ENCODE data around the gene DHODH. TPM values are rescaled to one million over a fixed set of nuclear protein-coding genes. Genes with fewer than 3 reads are reported as not detected.

DHODH gene
- total and polyA plus RNA-seq, 2 of the 8 experiments (the other 6 are each of a cell fraction or from before 2014, with no cell fraction given), result 9.1 to 19.4 TPM

DNA sequence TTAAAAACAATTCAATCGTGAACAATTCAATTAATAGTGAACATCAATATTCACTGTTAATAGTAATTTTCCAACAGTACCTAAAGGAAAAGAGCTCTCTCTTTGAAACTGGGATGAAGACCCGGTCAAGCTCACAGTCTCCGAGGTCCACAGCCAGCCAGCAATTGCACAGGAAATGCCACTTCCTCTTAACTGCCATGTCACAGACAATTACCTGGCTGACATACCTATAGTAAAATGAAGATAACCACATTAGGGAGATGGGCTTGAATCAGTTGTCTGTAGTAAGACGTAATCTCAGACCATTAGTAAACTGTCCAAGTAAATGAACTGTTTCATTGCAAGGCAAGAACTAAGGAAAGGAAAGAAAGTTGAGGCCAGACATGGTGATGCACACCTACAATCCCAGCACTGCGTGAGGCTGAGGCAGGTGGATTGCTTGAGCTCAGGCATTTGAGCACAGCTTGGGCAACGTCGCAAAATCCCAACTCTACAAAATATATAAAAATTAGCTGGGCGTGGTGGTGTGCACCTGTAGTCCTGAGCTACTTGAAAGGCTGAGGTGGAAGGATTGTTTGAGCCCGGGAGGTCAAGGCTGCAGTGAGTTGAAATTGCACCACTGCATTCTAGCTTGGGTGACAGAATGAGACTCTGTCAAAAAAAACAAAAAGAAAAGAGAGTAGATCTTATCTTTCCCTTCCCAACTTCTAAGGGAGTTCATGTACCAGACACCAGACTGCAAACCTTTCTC, 45.2 kb upstream of the DHODH start:
- no peak overlapping the region for H3K4ac ChIP-seq (replicated peaks; ENCODE audit: insufficient read length, low read depth, low read length)
- H3K4me1 ChIP-seq (replicated peaks in 1 of 4; ENCODE audit: control insufficient read depth in 3 of 4, insufficient read depth in 4 of 4, low read length in 3 of 4), result no peaks in the 10 kb centered on the region; a peak in 1 of 7 replicates
- no peak overlapping the region for H3K27ac ChIP-seq (ENCODE audit: low read depth, low read length)
- H3K14ac ChIP-seq (ENCODE audit: insufficient read length), result no peak overlapping the region
- no peak overlapping the region for H3K56ac ChIP-seq (replicated peaks; ENCODE audit: insufficient read length, low read depth, low read length)
- no peak overlapping the region for H3K4me2 ChIP-seq (ENCODE audit: insufficient read depth in 1 of 2, low read depth in 2 of 2, low read length in 2 of 2)
- H3K79me2 ChIP-seq (ENCODE audit: control insufficient read depth in 1 of 2, insufficient read depth in 2 of 2, low read length in 2 of 2), result no peaks in the 10 kb centered on the region
- no peak overlapping the region for H2AFZ ChIP-seq (ENCODE audit: low read length)
- no peak overlapping the region for H2BK120ac ChIP-seq (replicated peaks; ENCODE audit: low read depth, low read length)
- H3K9ac ChIP-seq (replicated peaks in 1 of 4; ENCODE audit: extremely low read depth in 1 of 4, low read depth in 3 of 4, low read length in 3 of 4), result no peak overlapping the region
- FAIRE-seq (no peak), DNase-seq (ENCODE audit: low read depth in 1 of 2, low spot score in 2 of 2) (no peak)
- H4K91ac ChIP-seq (replicated peaks; ENCODE audit: insufficient read length, low read length), result no peak overlapping the region
- no peak overlapping the region for H3K4me3 ChIP-seq (ENCODE audit: extremely low read depth in 1 of 4, insufficient read depth in 2 of 4, low read depth in 3 of 4, low read length in 4 of 4)
- no peaks in the 10 kb centered on the region for H3K79me1 ChIP-seq (ENCODE audit: low read depth, low read length)
- H3K23me2 ChIP-seq (ENCODE audit: low read depth, low read length), result no peaks in the 10 kb centered on the region
- H3K36me3 ChIP-seq (ENCODE audit: control insufficient read depth in 2 of 4, insufficient read depth in 4 of 4, low read length in 3 of 4), result no peaks in the 10 kb centered on the region
- ChIA-PET CTCF (ENCODE audit: partially characterized antibody) (interaction anchor here (0.6 to 4.2 kb wide), 6 partner anchors 10 to 335 kb away, joined by 3 to 33 read pairs (median 4); no protein-coding TSS in a partner anchor), POLR2A (ENCODE audit: partially characterized antibody) (interaction anchor here (1.0 kb wide), 1 partner anchor 13 kb away, joined by 3 read pairs; no protein-coding TSS in a partner anchor)
- no peak overlapping the region for H2AK5ac ChIP-seq (ENCODE audit: low read depth, low read length)
- H3K18ac ChIP-seq (ENCODE audit: extremely low read depth, low read length), result no peak overlapping the region
- H4K8ac ChIP-seq (ENCODE audit: extremely low read depth, insufficient read depth, low read length), result no peak overlapping the region
- H4K5ac ChIP-seq (ENCODE audit: insufficient read length, low read depth, low read length), result no peak overlapping the region
- H3K9me3 ChIP-seq (ENCODE audit: insufficient read depth in 2 of 2, low read depth in 1 of 2, low read length in 1 of 2), result no peaks in the 10 kb centered on the region
- no peaks in the 10 kb centered on the region for H3K27me3 ChIP-seq (replicated peaks in 1 of 4; ENCODE audit: control insufficient read depth in 3 of 4, extremely low read depth in 1 of 4, insufficient read depth in 3 of 4, low read length in 3 of 4)
- H4K20me1 ChIP-seq (replicated peaks in 1 of 2; ENCODE audit: control insufficient read depth in 1 of 2, insufficient read depth in 2 of 2, low read length in 2 of 2), result no peaks in the 10 kb centered on the region
- no peak overlapping the region for H3K23ac ChIP-seq (ENCODE audit: insufficient read length)
- no peak overlapping the region for H2BK20ac ChIP-seq (ENCODE audit: low read length)
- whole genome bisulfite sequencing, 2 experiments (ENCODE audit: extremely low coverage in 1 of 2, insufficient coverage in 1 of 2, insufficient read length in 1 of 2, insufficient replicate concordance in 2 of 2, low coverage in 1 of 2, low lambda C conversion rate in 2 of 2, missing lambda C conversion rate in 1 of 2), result 76% methylated on average over 9 of the region's 9 CpGs; no CpG with 5 or more reads in 1 of the 2 experiments
- H2BK12ac ChIP-seq (ENCODE audit: low read depth, low read length), result no peak overlapping the region
- H2BK5ac ChIP-seq (ENCODE audit: low read depth, low read length), result no peak overlapping the region
- no peak overlapping the region for H2BK15ac ChIP-seq (ENCODE audit: low read length)
- TF ChIP-seq BACH1 (IDR thresholded peaks at IDR 0.05; ENCODE audit: low read length), result no peak
